HEK293 (cell line): ENCODE measurements around the gene FZR1.
A peak's percentile ranks its signal among the peaks of the same experiment; 100 is the strongest.

Experiments
- CTCF ChIA-PET: fragments of 350-600 bp; formaldehyde crosslinking; extraction: SDS; loops from one replicate; lab custom pipeline; 2021; ENCODE audit warnings: antibody characterized with exemption; lab: Yijun Ruan, JAX
- POLR2A ChIA-PET: fragments of 300-600 bp; formaldehyde crosslinking; extraction: SDS; loops from one replicate; lab custom pipeline; 2020; ENCODE audit warnings: antibody characterized with exemption, inconsistent platforms; lab: Yijun Ruan, JAX
- H3K27ac ChIP-seq: fragments of 200-500 bp; sonication (Bioruptor generic); 2 replicates; pipeline ENCODE4 v1.5.1; 2014; ENCODE audit warnings: low read depth, low read length, control low read depth, inconsistent platforms; ENCODE audit errors: extremely low read depth
- H3K36me3 ChIP-seq, 2 experiments: fragments of 200-500 bp in 1 of 2; sonication (Bioruptor generic) in 1 of 2; 1 replicate in 1 of 2; 2 replicates in 1 of 2; pipeline ENCODE4 v1.5.1; 2014 to 2017; ENCODE audit warnings: inconsistent platforms in 2 of 2, low read length in 2 of 2; ENCODE audit not compliant: control insufficient read depth in 2 of 2, insufficient read depth in 1 of 2
- H3K4me1 ChIP-seq: fragments of 200-500 bp; sonication (Bioruptor generic); 2 replicates; pipeline ENCODE4 v1.5.1; 2014; ENCODE audit warnings: mild to moderate bottlenecking, low read length, inconsistent platforms; ENCODE audit not compliant: control insufficient read depth, insufficient read depth
- H3K4me3 ChIP-seq: 2 replicates; pipeline ENCODE4 v1.5.1; 2011; ENCODE audit warnings: low read depth, mild to moderate bottlenecking, control low read depth, low read length, moderate library complexity
- H3K9me3 ChIP-seq: fragments of 200-500 bp; sonication (Bioruptor generic); 2 replicates; pipeline ENCODE4 v1.5.1; 2014; ENCODE audit warnings: low read depth, low read length, inconsistent platforms; ENCODE audit not compliant: control insufficient read depth, insufficient read depth
- BCL11A ChIP-seq: fragments of 450-650 bp; formaldehyde crosslinking; IDR thresholded peaks from 2 replicates; pipeline ENCODE4 v1.5.1; 2016; ENCODE audit warnings: low read depth, missing biosample characterization, missing genetic modification characterization
- EGR2 ChIP-seq: fragments of 450-650 bp; formaldehyde crosslinking; IDR thresholded peaks from 2 replicates; pipeline ENCODE4 v1.5.1; 2016; ENCODE audit warnings: low read depth, missing biosample characterization, missing genetic modification characterization
- KLF9 ChIP-seq: fragments of 450-650 bp; formaldehyde crosslinking; IDR thresholded peaks from 2 replicates; pipeline ENCODE4 v1.5.1; 2016; ENCODE audit warnings: missing biosample characterization, missing genetic modification characterization, low read depth
- PRDM1 ChIP-seq: fragments of 450-650 bp; formaldehyde crosslinking; IDR thresholded peaks from 2 replicates; pipeline ENCODE4; 2016; ENCODE audit warnings: missing biosample characterization, missing genetic modification characterization
- SP2 ChIP-seq: fragments of 450-650 bp; formaldehyde crosslinking; IDR thresholded peaks from 2 replicates; pipeline ENCODE4 v1.5.1; 2016; ENCODE audit warnings: missing biosample characterization, missing genetic modification characterization
- ZBTB21 ChIP-seq: fragments of 450-650 bp; formaldehyde crosslinking; IDR thresholded peaks from 2 replicates; pipeline ENCODE4 v1.5.1; 2017; ENCODE audit warnings: missing biosample characterization, missing genetic modification characterization
- ZBTB44 ChIP-seq: fragments of 450-650 bp; IDR thresholded peaks from 2 replicates; pipeline ENCODE4 v1.5.1; 2018; ENCODE audit warnings: missing biosample characterization, mild to moderate bottlenecking, missing genetic modification characterization
- ZFHX2 ChIP-seq: fragments of 450-650 bp; formaldehyde crosslinking; conservative IDR thresholded peaks from 2 replicates; pipeline ENCODE4 v1.5.1; 2016; ENCODE audit warnings: missing biosample characterization, missing genetic modification characterization
- ZIC2 ChIP-seq: fragments of 450-650 bp; formaldehyde crosslinking; IDR thresholded peaks from 2 replicates; pipeline ENCODE4 v1.5.1; 2016; ENCODE audit warnings: missing biosample characterization, missing genetic modification characterization
- ZNF10 ChIP-seq: fragments of 450-650 bp; formaldehyde crosslinking; IDR thresholded peaks from 2 replicates; pipeline ENCODE4 v1.5.1; 2017; ENCODE audit warnings: missing biosample characterization, missing genetic modification characterization
- ZNF138 ChIP-seq: fragments of 450-650 bp; formaldehyde crosslinking; IDR thresholded peaks from 2 replicates; pipeline ENCODE4 v1.5.1; 2016; ENCODE audit warnings: missing biosample characterization, missing genetic modification characterization, borderline replicate concordance
- ZNF266 ChIP-seq: fragments of 450-650 bp; formaldehyde crosslinking; IDR thresholded peaks from 2 replicates; pipeline ENCODE4 v1.5.1; 2016; ENCODE audit warnings: missing biosample characterization, missing genetic modification characterization, low read depth
- ZNF292 ChIP-seq: fragments of 450-650 bp; formaldehyde crosslinking; IDR thresholded peaks from 2 replicates; pipeline ENCODE4 v1.5.1; 2016; ENCODE audit warnings: low read depth, missing biosample characterization, missing genetic modification characterization, borderline replicate concordance
- ZNF558 ChIP-seq: fragments of 450-650 bp; formaldehyde crosslinking; IDR thresholded peaks from 2 replicates; pipeline ENCODE4 v1.5.1; 2016; ENCODE audit warnings: missing biosample characterization, missing genetic modification characterization
- ZNF561 ChIP-seq: fragments of 450-650 bp; IDR thresholded peaks from 2 replicates; pipeline ENCODE4 v1.5.1; 2018; ENCODE audit warnings: missing biosample characterization, missing genetic modification characterization, borderline replicate concordance
- ZNF596 ChIP-seq: fragments of 450-650 bp; IDR thresholded peaks from 2 replicates; pipeline ENCODE4 v1.5.0; 2018; ENCODE audit warnings: missing biosample characterization, mild to moderate bottlenecking, missing genetic modification characterization, moderate library complexity
- ZNF776 ChIP-seq: fragments of 450-650 bp; formaldehyde crosslinking; IDR thresholded peaks from 2 replicates; pipeline ENCODE4 v1.5.0; 2017; ENCODE audit warnings: missing biosample characterization, missing genetic modification characterization, borderline replicate concordance
- ZSCAN5A ChIP-seq: fragments of 450-650 bp; formaldehyde crosslinking; IDR thresholded peaks from 2 replicates; pipeline ENCODE4 v1.5.1; 2016; ENCODE audit warnings: missing biosample characterization, missing genetic modification characterization

FZR1 gene

GRCh38 chr19:3482507-3483225 is 23.4 kb upstream of the FZR1 start:
- ChIA-PET CTCF (interaction anchor here (0.7 to 9.4 kb wide), 5 partner anchors 12 to 238 kb away, joined by 3 to 62 read pairs (median 8); no protein-coding TSS in a partner anchor), POLR2A (interaction anchor here (0.5 kb wide), 1 partner anchor 689 kb away, joined by 4 read pairs; no protein-coding TSS in a partner anchor)
- no peak overlapping the region for H3K4me3 ChIP-seq
- no peaks in the 10 kb centered on the region for H3K4me1 ChIP-seq
- H3K36me3 ChIP-seq, result no peaks in the 10 kb centered on the region
- no peak overlapping the region for H3K27ac ChIP-seq
- no peak for TF ChIP-seq SP2 (tag by site-specific recombination)
- TF ChIP-seq KLF9 (tag by site-specific recombination), result no peak
- TF ChIP-seq ZBTB21 (tag by site-specific recombination), result no peak
- TF ChIP-seq ZIC2 (tag by site-specific recombination), result no peak
- TF ChIP-seq ZNF266, result no peak
- no peak for TF ChIP-seq ZNF292
- TF ChIP-seq ZBTB44 (tag by site-specific recombination), result no peak
- no peak for TF ChIP-seq ZNF138 (tag by site-specific recombination)
- TF ChIP-seq ZNF558 (tag by site-specific recombination), result no peak
- no peak for TF ChIP-seq ZNF561 (tag by site-specific recombination)
- no peak for TF ChIP-seq ZNF10 (tag by site-specific recombination)
- no peak for TF ChIP-seq PRDM1
- TF ChIP-seq ZNF596, result no peak
- no peak for TF ChIP-seq ZNF776 (tag by site-specific recombination)
- TF ChIP-seq BCL11A (tag by site-specific recombination), result no peak
- TF ChIP-seq, all 188 proteins: peak for 0
- no peaks in the 10 kb centered on the region for H3K9me3 ChIP-seq

GRCh38 chr19:3483226-3483628 is 22.9 kb upstream of the FZR1 start, which contains the start of gene SMIM44:
TSS of gene SMIM44 (minus strand) at chr19:3483441. CDS start at chr19:3483403, 38 bp downstream.
- no peaks in the 10 kb centered on the region for H3K9me3 ChIP-seq
- POLR2A ChIA-PET, result no interaction called here
- no peak within 1 kb of the TSS for H3K27ac ChIP-seq
- H3K36me3 ChIP-seq, result no peaks in the 10 kb centered on the region
- no peaks in the 10 kb centered on the region for H3K4me1 ChIP-seq
- H3K4me3 ChIP-seq, result no peak within 1 kb of the TSS
- TF ChIP-seq EGR2 (tag by site-specific recombination), result peak; percentile 54; the same call in 1 of the 2 replicates
- TF ChIP-seq ZFHX2 (tag by site-specific recombination), result peak; percentile 13; the same call in 1 of the 2 replicates
- TF ChIP-seq ZSCAN5A, result no peak
- TF ChIP-seq, all 188 proteins: peak for 2
- CTCF ChIA-PET, result interaction anchor here (0.7 to 9.4 kb wide), 8 partner anchors 12 to 320 kb away, joined by 3 to 62 read pairs (median 5); no protein-coding TSS in a partner anchor
